Activated naive CD4-positive, alpha-beta T cell treated with anti-CD3 and anti-CD28 coated beads, Interleukin-2, amount 10 ng/mL, durations not matched to agents 7 days and 5 days (primary cell): ENCODE data around the gene FNDC3B.

Experiments
- CTCF ChIA-PET: fragments of 350-600 bp; sonication (Branson Sonifier 250); formaldehyde crosslinking; loops from one replicate; lab custom pipeline; 2021; ENCODE audit warnings: antibody characterized with exemption; lab: Charles Lee
- DNase-seq: peaks from one replicate; pipeline ENCODE4 v3.0.0-alpha.2; 2020
- H3K27ac Mint-ChIP-seq: one replicate; pipeline ENCODE4 v1.8.0; 2021; ENCODE audit warnings: mild to moderate bottlenecking, moderate library complexity, mixed read lengths
- H3K27me3 Mint-ChIP-seq: one replicate; pipeline ENCODE4 v1.8.0; 2021; ENCODE audit warnings: mild to moderate bottlenecking, mixed read lengths
- H3K36me3 Mint-ChIP-seq: one replicate; pipeline ENCODE4 v1.8.0; 2021; ENCODE audit warnings: mixed read lengths
- H3K4me1 Mint-ChIP-seq: one replicate; pipeline ENCODE4 v1.8.0; 2021; ENCODE audit warnings: mixed read lengths
- H3K4me3 Mint-ChIP-seq: one replicate; pipeline ENCODE4 v1.8.0; 2021; ENCODE audit warnings: mild to moderate bottlenecking, moderate library complexity, mixed read lengths
- H3K9me3 Mint-ChIP-seq: one replicate; pipeline ENCODE4 v1.8.0; 2021; ENCODE audit warnings: mixed read lengths

FNDC3B gene

DNA sequence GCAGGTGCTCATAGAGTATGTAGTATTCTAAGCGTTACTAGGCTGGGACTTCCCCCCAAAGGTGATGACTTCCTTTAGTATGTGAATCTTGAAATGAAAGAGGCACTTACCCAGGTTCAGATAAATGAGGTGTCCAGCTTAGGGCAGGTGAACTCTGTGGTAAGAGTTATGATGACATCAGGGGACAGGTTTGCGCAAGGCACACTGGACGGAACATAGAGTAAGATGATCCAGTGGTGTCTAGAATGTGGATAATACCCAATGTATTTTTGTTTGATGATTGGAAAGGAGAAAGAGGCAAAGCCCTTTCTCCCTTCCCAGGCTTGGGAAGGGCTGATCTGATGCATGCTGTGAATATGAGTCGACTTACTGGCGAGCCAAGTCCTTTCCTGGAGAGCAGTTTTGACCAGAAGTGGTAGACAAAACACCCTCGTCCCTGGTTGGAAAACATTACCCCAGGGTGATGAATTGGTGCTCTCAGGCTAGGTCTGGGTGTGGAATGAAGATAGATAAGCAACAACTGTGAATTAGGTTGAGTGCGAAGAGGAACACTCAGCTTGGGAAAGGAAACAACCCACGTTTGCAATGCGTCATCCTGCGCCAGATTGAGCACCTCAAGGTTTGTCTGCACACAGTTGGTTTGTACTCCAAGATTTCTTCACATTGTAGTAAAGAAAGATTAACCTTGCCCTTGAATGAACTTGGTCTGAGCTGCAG is 284.7 kb downstream of the FNDC3B start:
- CTCF ChIA-PET = interaction anchor here (1.1 to 1.2 kb wide), 2 partner anchors 8 to 17 kb away, joined by 3 to 6 read pairs; no protein-coding TSS in a partner anchor
- no peaks in the 10 kb centered on the region for H3K4me1 Mint-ChIP-seq
- H3K27me3 Mint-ChIP-seq = no peaks in the 10 kb centered on the region
- H3K4me3 Mint-ChIP-seq = no peak overlapping the region
- H3K9me3 Mint-ChIP-seq = no peaks in the 10 kb centered on the region
- no peak for DNase-seq
- H3K36me3 Mint-ChIP-seq = peaks cover 2% of the 10 kb centered on the region
- H3K27ac Mint-ChIP-seq = no peak overlapping the region

DNA sequence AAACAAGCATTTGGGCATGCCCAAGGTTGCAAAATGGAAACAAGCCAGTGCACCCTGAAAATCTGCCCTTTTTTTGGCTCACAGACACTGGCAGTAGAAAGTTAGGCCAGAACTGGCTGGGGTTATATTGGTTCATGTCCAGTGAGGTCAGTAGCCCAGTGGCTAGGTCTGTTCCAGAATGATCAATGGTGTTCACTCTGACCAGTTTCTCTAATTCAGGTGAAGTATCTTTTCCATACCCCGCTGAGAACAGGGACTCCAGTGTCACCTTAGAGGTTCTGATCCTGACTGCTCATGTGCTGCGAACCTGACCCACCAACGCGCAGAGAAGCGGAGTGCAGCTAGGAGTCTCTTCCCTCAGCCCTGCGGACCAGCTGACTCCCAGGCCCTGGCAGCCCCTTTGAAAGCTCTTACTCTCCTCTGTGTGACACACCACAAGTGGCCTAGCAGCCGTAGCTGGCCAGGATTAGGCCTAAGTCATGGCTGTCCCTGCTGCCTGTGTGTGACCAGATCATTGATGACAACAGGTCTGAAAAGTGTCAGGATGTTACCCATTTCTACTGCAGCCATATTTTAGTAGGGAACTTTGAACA is 285.3 kb downstream of the FNDC3B start:
- no peak for DNase-seq
- H3K36me3 Mint-ChIP-seq = peaks cover 2% of the 10 kb centered on the region
- no peak overlapping the region for H3K4me3 Mint-ChIP-seq
- H3K4me1 Mint-ChIP-seq = no peaks in the 10 kb centered on the region
- no peaks in the 10 kb centered on the region for H3K27me3 Mint-ChIP-seq
- no peaks in the 10 kb centered on the region for H3K9me3 Mint-ChIP-seq
- CTCF ChIA-PET = no interaction called here
- H3K27ac Mint-ChIP-seq = no peak overlapping the region

DNA sequence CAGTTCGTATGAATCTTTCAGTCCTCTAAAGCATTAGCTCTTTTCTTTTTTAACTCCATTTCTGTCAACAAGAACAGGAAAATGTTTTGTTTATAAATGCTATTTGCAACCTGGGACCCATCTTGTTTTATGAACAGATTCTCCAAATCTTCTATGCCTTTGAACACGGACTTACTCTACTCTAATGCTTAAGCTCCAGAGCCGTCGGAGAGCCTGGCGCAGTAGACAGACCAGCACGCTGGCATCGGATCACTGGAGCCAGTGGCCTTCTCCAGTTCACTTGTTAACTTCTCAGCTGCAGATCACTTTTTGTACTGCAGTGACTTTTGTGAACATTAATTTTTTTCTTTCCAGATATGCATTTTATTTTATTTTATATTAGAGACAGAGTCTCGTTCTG is 286.1 kb downstream of the FNDC3B start:
- peaks cover 2% of the 10 kb centered on the region for H3K36me3 Mint-ChIP-seq
- H3K4me1 Mint-ChIP-seq = no peaks in the 10 kb centered on the region
- DNase-seq = no peak
- H3K4me3 Mint-ChIP-seq = no peak overlapping the region
- H3K27ac Mint-ChIP-seq = no peak overlapping the region
- CTCF ChIA-PET = no interaction called here
- H3K27me3 Mint-ChIP-seq = no peaks in the 10 kb centered on the region
- H3K9me3 Mint-ChIP-seq = no peaks in the 10 kb centered on the region

DNA sequence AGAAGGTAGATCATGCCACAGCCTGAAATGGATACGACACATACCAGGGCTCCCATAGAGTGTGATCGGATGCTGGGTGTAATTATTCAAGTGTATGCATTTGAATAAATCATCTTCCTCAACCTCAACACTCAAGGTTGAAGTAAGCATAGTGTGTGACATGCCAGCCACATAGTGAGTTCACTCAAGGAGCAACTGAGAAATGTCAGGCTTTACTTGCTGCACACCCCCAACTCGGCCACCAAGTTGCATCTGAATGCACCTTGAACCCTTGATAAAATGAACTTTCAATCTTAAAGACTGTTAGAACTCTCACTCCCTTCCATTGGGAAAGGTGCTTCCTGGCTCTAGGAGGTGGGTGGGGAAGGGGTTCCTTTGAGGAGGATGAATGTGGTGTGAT is 287.6 kb downstream of the FNDC3B start:
- Mint-ChIP-seq H3K4me3 (no peak overlapping the region), H3K27ac (no peak overlapping the region), H3K27me3 (no peaks in the 10 kb centered on the region), H3K36me3 (peaks cover 4% of the 10 kb centered on the region), H3K9me3 (no peaks in the 10 kb centered on the region), H3K4me1 (no peaks in the 10 kb centered on the region)
- DNase-seq = no peak
- CTCF ChIA-PET = no interaction called here

DNA sequence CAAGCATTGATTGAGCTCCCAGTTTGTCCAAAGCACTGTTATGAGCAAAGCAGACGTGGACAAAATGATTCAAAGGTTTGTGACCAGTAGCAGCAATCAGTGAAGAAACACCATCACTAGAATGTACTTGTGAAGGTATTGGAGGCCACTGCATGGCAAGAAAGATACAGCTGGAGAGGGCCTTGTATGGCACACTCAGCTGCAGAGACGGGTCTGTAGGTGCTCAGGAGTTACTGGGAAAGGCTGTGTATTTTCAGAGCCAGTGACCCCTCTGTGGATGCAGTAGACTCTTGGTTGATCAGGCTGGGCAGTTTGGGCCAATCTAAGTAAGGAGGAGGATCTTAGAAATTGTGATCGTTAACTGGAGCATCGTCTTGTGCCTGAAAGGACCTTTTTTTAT is 288.9 kb downstream of the FNDC3B start:
- H3K36me3 Mint-ChIP-seq = peaks cover 4% of the 10 kb centered on the region
- no peak overlapping the region for H3K4me3 Mint-ChIP-seq
- no peak for DNase-seq
- H3K9me3 Mint-ChIP-seq = no peaks in the 10 kb centered on the region
- H3K27ac Mint-ChIP-seq = no peak overlapping the region
- peaks cover 4% of the 10 kb centered on the region for H3K4me1 Mint-ChIP-seq
- CTCF ChIA-PET = interaction anchor here (1.4 to 7.7 kb wide), 3 partner anchors 10 to 339 kb away, joined by 4 to 115 read pairs (median 7); no protein-coding TSS in a partner anchor
- no peaks in the 10 kb centered on the region for H3K27me3 Mint-ChIP-seq

DNA sequence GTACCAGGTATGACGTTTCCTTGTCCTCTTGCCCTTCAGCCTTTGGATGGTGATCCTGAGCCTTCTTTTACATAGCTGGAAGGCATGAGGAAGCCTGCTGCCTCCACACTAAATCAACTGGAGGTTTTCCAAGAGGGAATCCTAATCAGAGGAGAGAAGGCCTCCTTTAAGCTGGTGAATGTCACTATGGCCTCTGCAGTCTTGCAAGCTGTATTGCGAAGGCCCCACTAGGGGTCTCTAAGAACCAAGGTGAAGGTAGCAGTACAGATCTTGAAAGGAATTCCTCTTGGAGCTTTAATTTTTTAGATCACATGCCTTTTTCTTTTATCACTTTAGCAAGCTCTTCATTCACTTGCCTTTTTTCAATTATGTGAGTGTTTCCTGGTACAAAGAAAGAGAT is 289.7 kb downstream of the FNDC3B start:
- Mint-ChIP-seq H3K36me3 (peaks cover 4% of the 10 kb centered on the region), H3K27me3 (no peaks in the 10 kb centered on the region), H3K4me1 (peaks cover 4% of the 10 kb centered on the region), H3K27ac (no peak overlapping the region), H3K4me3 (no peak overlapping the region), H3K9me3 (no peaks in the 10 kb centered on the region)
- CTCF ChIA-PET = interaction anchor here (1.4 to 7.7 kb wide), 3 partner anchors 11 to 338 kb away, joined by 4 to 115 read pairs (median 7); no protein-coding TSS in a partner anchor
- DNase-seq = no peak

DNA sequence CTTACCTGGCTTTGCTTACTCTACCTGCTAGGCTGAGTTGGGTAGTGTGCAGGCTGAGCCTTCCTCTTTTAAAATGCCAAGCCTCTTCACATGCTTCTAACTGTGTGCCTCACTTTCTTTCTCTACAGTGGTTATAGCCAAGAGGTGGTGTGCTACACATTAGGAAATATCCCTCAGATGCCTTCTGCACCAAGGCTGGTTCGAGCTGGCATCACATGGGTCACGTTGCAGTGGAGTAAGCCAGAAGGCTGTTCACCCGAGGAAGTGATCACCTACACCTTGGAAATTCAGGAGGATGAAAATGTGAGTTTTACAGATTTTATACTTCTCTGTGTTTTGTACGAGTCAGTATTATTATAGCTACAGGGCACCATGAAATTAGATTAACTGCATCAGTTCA is 291.0 kb downstream of the FNDC3B start:
- Mint-ChIP-seq H3K36me3 (peaks cover 4% of the 10 kb centered on the region), H3K9me3 (no peaks in the 10 kb centered on the region), H3K27me3 (no peaks in the 10 kb centered on the region), H3K27ac (no peak overlapping the region), H3K4me3 (no peak overlapping the region), H3K4me1 (peaks cover 4% of the 10 kb centered on the region)
- no peak for DNase-seq
- CTCF ChIA-PET = interaction anchor here (0.6 to 7.7 kb wide), 7 partner anchors 9 to 342 kb away, joined by 3 to 115 read pairs (median 3); no protein-coding TSS in a partner anchor

DNA sequence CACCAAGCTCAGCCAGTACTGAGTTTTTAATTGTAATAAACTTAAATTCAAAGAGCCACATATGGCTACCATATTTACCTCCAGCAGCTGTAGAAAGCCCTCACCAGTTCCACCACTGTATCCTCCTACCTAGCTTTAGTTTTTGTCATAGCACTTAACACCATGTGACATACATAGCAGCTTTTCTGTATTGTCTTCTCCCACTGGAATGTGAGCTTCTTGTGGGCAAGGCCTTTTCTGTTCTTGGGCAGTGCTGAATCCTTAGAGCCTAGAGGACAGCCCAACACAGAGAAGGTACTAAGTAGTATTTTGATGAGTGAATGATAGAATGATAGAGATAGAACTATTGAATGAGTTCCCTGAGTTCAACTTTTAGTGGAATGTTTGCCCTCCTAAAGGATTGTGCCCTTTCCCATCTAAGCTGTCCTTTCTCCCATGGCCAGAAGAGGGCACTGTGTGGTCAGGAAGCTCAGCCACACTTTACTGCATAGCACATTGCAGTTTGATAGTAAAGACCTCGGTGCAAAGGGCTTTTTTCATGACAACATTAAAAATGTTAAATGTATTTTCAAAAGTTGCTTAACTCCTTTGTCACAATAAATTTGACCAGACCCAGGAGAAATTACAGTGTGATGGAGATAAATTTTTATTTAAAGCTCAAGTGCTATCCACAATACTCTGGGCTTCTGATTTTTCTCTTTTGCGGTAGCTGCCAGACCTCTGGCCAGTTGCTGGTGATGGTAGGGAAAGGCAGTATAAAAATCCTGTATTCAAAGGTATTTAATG is 293.1 kb downstream of the FNDC3B start:
- H3K9me3 Mint-ChIP-seq = no peaks in the 10 kb centered on the region
- peak overlapping the region; percentile 58 for H3K27ac Mint-ChIP-seq
- peak; percentile 65 for DNase-seq
- CTCF ChIA-PET = interaction anchor here (0.6 to 7.7 kb wide), 54 partner anchors 9 to 1976 kb away, joined by 3 to 115 read pairs (median 4); partner anchors contain the start of gene FNDC3B
- H3K27me3 Mint-ChIP-seq = no peaks in the 10 kb centered on the region
- H3K4me3 Mint-ChIP-seq = no peak overlapping the region
- H3K4me1 Mint-ChIP-seq = peaks cover 4% of the 10 kb centered on the region
- peaks cover 2% of the 10 kb centered on the region for H3K36me3 Mint-ChIP-seq

DNA sequence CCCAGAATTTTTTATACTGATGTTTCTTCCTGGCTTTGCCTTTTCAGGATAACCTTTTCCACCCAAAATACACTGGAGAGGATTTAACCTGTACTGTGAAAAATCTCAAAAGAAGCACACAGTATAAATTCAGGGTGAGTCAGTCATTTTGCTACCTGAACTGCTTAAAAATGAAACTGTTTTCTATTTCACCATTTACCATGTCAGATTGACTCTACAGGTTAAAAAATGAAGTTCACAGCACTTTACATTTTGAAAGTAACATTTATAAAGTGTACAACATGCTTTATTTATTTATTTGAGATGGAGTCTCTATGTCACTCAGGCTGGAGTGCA is 293.6 kb downstream of the FNDC3B start:
- Mint-ChIP-seq H3K36me3 (peaks cover 2% of the 10 kb centered on the region), H3K27ac (no peak overlapping the region), H3K4me1 (peaks cover 4% of the 10 kb centered on the region)

DNA sequence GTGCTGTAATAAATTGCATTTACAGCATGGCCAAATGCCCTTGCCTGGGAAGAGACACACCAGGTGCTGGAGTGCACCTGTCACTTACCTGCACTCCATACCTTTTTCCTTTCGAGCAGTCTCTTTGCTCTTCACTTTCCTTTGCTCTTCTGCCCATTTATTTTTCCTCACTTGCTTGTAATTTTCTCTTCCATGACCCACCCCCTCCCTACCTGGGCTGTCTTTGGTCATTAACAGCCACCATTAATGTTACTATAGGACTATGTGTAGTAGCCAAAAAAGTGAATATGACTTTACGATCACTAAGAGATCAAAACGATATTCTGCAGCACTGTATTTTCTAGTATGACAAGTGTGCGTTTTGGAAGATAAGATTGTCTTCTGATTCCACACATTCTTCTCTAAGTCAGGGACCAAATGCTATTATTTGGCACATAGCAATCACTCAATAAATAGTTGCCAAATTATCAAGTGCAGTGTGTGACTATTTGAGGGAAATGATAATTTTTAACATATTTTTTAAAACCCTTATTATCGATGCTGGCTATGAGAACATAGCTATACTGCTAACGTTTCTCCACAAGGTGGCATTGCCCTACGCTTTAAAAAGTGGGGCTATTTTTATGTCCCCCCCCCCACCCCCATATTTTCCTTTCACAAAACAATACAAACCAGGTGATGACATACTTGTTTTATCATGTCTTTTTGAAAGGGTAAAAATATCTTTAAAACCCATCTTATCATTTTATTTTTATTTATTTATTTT is 294.5 kb downstream of the FNDC3B start:
- H3K36me3 Mint-ChIP-seq = peaks cover 2% of the 10 kb centered on the region
- no peak overlapping the region for H3K27ac Mint-ChIP-seq
- H3K27me3 Mint-ChIP-seq = no peaks in the 10 kb centered on the region
- CTCF ChIA-PET = interaction anchor here (2.8 to 7.7 kb wide), 2 partner anchors 7 to 333 kb away, joined by 23 to 115 read pairs; no protein-coding TSS in a partner anchor
- no peaks in the 10 kb centered on the region for H3K9me3 Mint-ChIP-seq
- H3K4me1 Mint-ChIP-seq = peaks cover 4% of the 10 kb centered on the region
- H3K4me3 Mint-ChIP-seq = no peak overlapping the region
- no peak for DNase-seq

More for the DNA sequence above, 293.6 kb downstream of the FNDC3B start:
- CTCF ChIA-PET = interaction anchor here (0.6 to 7.7 kb wide), 45 partner anchors 8 to 1976 kb away, joined by 3 to 115 read pairs (median 5); partner anchors contain the start of gene FNDC3B
- DNase-seq = no peak
- Mint-ChIP-seq H3K27me3 (no peaks in the 10 kb centered on the region), H3K9me3 (no peaks in the 10 kb centered on the region), H3K4me3 (no peak overlapping the region)

DNA sequence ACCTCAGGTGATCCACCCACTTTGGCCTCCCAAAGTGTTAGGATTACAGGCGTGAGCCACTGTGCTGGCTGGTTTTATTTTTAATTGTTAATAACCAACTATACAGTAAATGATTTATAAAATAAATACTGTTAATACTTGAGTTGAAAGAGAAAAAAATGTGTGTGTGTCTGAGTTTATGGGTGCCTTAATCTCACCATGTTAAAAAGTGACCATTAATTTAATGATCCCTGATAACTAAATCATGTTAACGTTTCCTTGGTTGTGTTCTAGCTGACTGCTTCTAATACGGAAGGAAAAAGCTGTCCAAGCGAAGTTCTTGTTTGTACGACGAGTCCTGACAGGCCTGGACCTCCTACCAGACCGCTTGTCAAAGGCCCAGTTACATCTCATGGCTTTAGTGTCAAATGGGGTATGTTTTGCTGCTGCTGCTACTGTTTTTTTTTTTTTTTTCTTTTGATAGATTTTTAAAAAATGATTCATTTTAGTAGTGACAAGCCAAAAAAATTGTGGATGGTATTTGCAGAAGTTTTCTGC is 295.4 kb downstream of the FNDC3B start:
- CTCF ChIA-PET = interaction anchor here (0.7 to 7.7 kb wide), 3 partner anchors 7 to 1195 kb away, joined by 3 to 115 read pairs (median 23); no protein-coding TSS in a partner anchor
- no peak overlapping the region for H3K4me3 Mint-ChIP-seq

DNA sequence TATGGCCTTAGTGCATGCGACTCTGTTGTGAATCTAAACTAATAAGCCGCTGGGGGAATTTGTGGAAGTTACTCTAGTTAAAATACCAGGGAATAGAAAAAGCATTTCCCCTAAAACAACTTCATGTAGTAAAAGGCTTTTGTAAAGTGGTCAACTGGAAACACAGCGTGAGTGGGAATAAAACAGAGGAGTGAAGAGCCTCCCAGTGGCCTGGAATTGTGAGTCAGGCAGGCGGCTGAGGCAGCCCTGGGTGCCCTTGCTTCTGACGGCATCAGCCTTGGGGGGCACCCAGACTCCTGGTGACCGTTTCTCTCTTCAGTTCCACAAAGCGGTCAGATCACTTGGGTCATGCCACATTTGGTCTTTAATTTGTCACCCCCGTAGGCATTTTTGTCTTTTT is 300.5 kb downstream of the FNDC3B start:
- CTCF ChIA-PET = interaction anchor here (1.1 to 6.7 kb wide), 6 partner anchors 7 to 327 kb away, joined by 3 to 56 read pairs (median 12); no protein-coding TSS in a partner anchor
- H3K36me3 Mint-ChIP-seq = no peaks in the 10 kb centered on the region

More for the DNA sequence above, 295.4 kb downstream of the FNDC3B start:
- no peak overlapping the region for H3K27ac Mint-ChIP-seq
- no peaks in the 10 kb centered on the region for H3K27me3 Mint-ChIP-seq
- peaks cover 2% of the 10 kb centered on the region for H3K36me3 Mint-ChIP-seq
- no peak for DNase-seq
- H3K9me3 Mint-ChIP-seq = no peaks in the 10 kb centered on the region
- peaks cover 4% of the 10 kb centered on the region for H3K4me1 Mint-ChIP-seq

DNA sequence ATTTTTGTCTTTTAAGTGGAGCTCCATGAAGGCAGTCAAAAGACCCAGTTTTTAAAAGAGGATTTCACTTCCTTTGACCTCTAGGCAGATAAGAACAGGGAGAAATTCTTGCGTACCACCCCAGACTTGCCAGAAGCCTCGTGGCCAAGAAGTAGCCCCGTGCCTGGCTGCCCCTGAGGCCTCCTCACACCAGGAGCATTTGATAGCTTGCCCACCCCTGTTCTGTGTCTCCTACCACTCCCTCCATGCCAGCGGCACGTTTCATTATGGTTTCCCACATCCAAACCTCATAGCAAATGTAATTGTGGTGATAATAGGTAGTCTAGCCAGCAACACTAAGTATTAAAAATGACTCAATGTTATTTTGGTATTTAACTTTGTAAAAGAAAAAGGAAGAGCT is 301.2 kb downstream of the FNDC3B start:
- CTCF ChIA-PET = interaction anchor here (0.9 to 6.7 kb wide), 15 partner anchors 8 to 1326 kb away, joined by 3 to 56 read pairs (median 4); no protein-coding TSS in a partner anchor
- Mint-ChIP-seq H3K4me1 (no peaks in the 10 kb centered on the region), H3K36me3 (no peaks in the 10 kb centered on the region), H3K9me3 (no peaks in the 10 kb centered on the region), H3K27me3 (no peaks in the 10 kb centered on the region), H3K4me3 (no peak overlapping the region), H3K27ac (no peak overlapping the region)
- no peak for DNase-seq

More for the DNA sequence above, 300.5 kb downstream of the FNDC3B start:
- Mint-ChIP-seq H3K4me1 (no peaks in the 10 kb centered on the region), H3K27ac (no peak overlapping the region), H3K27me3 (no peaks in the 10 kb centered on the region), H3K9me3 (no peaks in the 10 kb centered on the region), H3K4me3 (no peak overlapping the region)
- no peak for DNase-seq
